Liver (tissue), 9 donors: ENCODE measurements around the gene SCYL3. TPM values are rescaled to one million over a fixed set of nuclear protein-coding genes. Genes with fewer than 3 reads are reported as not detected.

ENCODE experiments used
- DNase-seq: peaks from one replicate; pipeline ENCODE4 v3.0.0-alpha.2; 2017; ENCODE audit warnings: low spot score
- H3K27ac ChIP-seq, 2 donors: one replicate each; pipeline ENCODE4 v1.7.0; 2013; ENCODE audit warnings: inconsistent platforms in 2 of 2, low read length in 2 of 2, control low read depth in 1 of 2, low read depth in 1 of 2, mild to moderate bottlenecking in 1 of 2
- H3K27me3 ChIP-seq, 4 donors: one replicate each; pipeline versions ENCODE4 v1.6.1 to v1.7.0; 2013; ENCODE audit warnings: low read length in 3 of 4, inconsistent platforms in 1 of 4, mild to moderate bottlenecking in 1 of 4, moderate library complexity in 1 of 4; ENCODE audit not compliant: control insufficient read depth in 4 of 4, insufficient read depth in 4 of 4
- H3K36me3 ChIP-seq, 4 donors: one replicate each; pipeline versions ENCODE4 v1.6.1 to v1.7.0; 2013; ENCODE audit warnings: low read length in 3 of 4, mild to moderate bottlenecking in 3 of 4, low read depth in 1 of 4, moderate library complexity in 1 of 4; ENCODE audit not compliant: control insufficient read depth in 4 of 4, insufficient read depth in 3 of 4
- H3K4me1 ChIP-seq, 4 donors: one replicate each; pipeline versions ENCODE4 v1.6.1 to v1.7.0; 2013; ENCODE audit warnings: low read length in 3 of 4, mild to moderate bottlenecking in 3 of 4, moderate library complexity in 1 of 4; ENCODE audit not compliant: control insufficient read depth in 4 of 4, insufficient read depth in 4 of 4
- H3K4me3 ChIP-seq, 3 donors: one replicate each; pipeline versions ENCODE4 v1.6.1 to v1.7.0; 2013; ENCODE audit warnings: low read length in 3 of 3, control low read depth in 1 of 3, low read depth in 1 of 3, mild to moderate bottlenecking in 1 of 3
- H3K9ac ChIP-seq, 2 donors: one replicate each; pipeline ENCODE4 v1.7.0; 2013; ENCODE audit warnings: low read length in 2 of 2, mild to moderate bottlenecking in 2 of 2, moderate library complexity in 2 of 2, control low read depth in 1 of 2, low read depth in 1 of 2
- H3K9me3 ChIP-seq, 4 donors: one replicate each; pipeline versions ENCODE4 v1.6.1 to v1.7.0; 2013; ENCODE audit warnings: low read length in 3 of 4; ENCODE audit not compliant: control insufficient read depth in 4 of 4
- ATF3 ChIP-seq: IDR thresholded peaks from 2 replicates; pipeline ENCODE4 v1.6.1; 2016; ENCODE audit warnings: antibody characterized with exemption
- CTCF ChIP-seq: fragments of 150-350 bp; IDR thresholded peaks from 2 replicates; pipeline ENCODE4 v1.5.1; 2017; ENCODE audit warnings: improper control_type of control experiment, low read depth, low read length; ENCODE audit not compliant: missing input control
- EGR1 ChIP-seq, 2 donors: IDR thresholded peaks; 2 replicates each; pipeline ENCODE4 v1.6.1; 2016 to 2018; ENCODE audit warnings: antibody characterized with exemption in 2 of 2, low read depth in 2 of 2
- FOXA1 ChIP-seq: IDR thresholded peaks from 2 replicates; pipeline ENCODE4 v1.6.1; 2016; ENCODE audit warnings: antibody characterized with exemption
- FOXA2 ChIP-seq: IDR thresholded peaks from 2 replicates; pipeline ENCODE4 v1.6.1; 2016; ENCODE audit warnings: antibody characterized with exemption
- GABPA ChIP-seq, 2 donors: IDR thresholded peaks in 1 of 2; conservative IDR thresholded peaks in 1 of 2; 2 replicates each; pipeline ENCODE4 v1.6.1; 2016; ENCODE audit warnings: antibody characterized with exemption in 2 of 2, mild to moderate bottlenecking in 1 of 2, moderate library complexity in 1 of 2
- HNF4A ChIP-seq, 2 donors: conservative IDR thresholded peaks; 2 replicates each; pipeline ENCODE4 v1.6.1; 2016; ENCODE audit warnings: antibody characterized with exemption in 2 of 2, mild to moderate bottlenecking in 2 of 2
- HNF4G ChIP-seq: IDR thresholded peaks from 2 replicates; pipeline ENCODE4 v1.6.1; 2016; ENCODE audit warnings: antibody characterized with exemption
- JUND ChIP-seq, 2 donors: IDR thresholded peaks; 2 replicates each; pipeline ENCODE4 v1.6.1; 2016; ENCODE audit warnings: antibody characterized with exemption in 2 of 2
- MAX ChIP-seq: IDR thresholded peaks from 2 replicates; pipeline ENCODE4 v1.6.1; 2016; ENCODE audit warnings: antibody characterized with exemption
- NR2F2 ChIP-seq: IDR thresholded peaks from 2 replicates; pipeline ENCODE4 v1.6.1; 2016; ENCODE audit warnings: antibody characterized with exemption
- RAD21 ChIP-seq, 2 donors: IDR thresholded peaks; 2 replicates each; pipeline ENCODE4 v1.6.1; 2016; ENCODE audit warnings: antibody characterized with exemption in 2 of 2, mild to moderate bottlenecking in 2 of 2
- REST ChIP-seq: IDR thresholded peaks from 2 replicates; pipeline ENCODE4 v1.6.1; 2016; ENCODE audit warnings: antibody characterized with exemption, mild to moderate bottlenecking
- RXRA ChIP-seq, 2 donors: IDR thresholded peaks; 2 replicates each; pipeline ENCODE4 v1.6.1; 2017 to 2018; ENCODE audit warnings: antibody characterized with exemption in 2 of 2, mild to moderate bottlenecking in 1 of 2
- SP1 ChIP-seq: IDR thresholded peaks from 2 replicates; pipeline ENCODE4 v1.6.1; 2018; ENCODE audit warnings: antibody characterized with exemption, mild to moderate bottlenecking
- TAF1 ChIP-seq: conservative IDR thresholded peaks from 2 replicates; pipeline ENCODE4 v1.6.1; 2016; ENCODE audit warnings: antibody characterized with exemption, mild to moderate bottlenecking
- YY1 ChIP-seq: IDR thresholded peaks from 2 replicates; pipeline ENCODE4 v1.6.1; 2016; ENCODE audit warnings: antibody characterized with exemption, mild to moderate bottlenecking
- ZBTB33 ChIP-seq: IDR thresholded peaks from 2 replicates; pipeline ENCODE4 v1.6.1; 2016; ENCODE audit warnings: antibody characterized with exemption
- WGBS: extraction: QIAGEN DNeasy Blood & Tissue Kit; methylation state at CpG from one replicate; pipeline ENCODE4 v1.1.7; 2013; 5-methylcytosine and 5-hydroxymethylcytosine counted together
- polyA plus RNA-seq, 2 donors: library from polyadenylated mRNA; stranded (reverse) in 1 of 2; unstranded in 1 of 2; fragments of 200-250 nt in 1 of 2; fragments of >200 nt in 1 of 2; fragmentation: Nextera tagmentation in 1 of 2; extraction: Ambion mirVana in 1 of 2; gene quantifications; one replicate each; pipeline versions ENCODE4 v1.2.1 to v1.2.3, GENCODE V29; 2013 to 2015
- total RNA-seq, 2 donors: library from RNA; depleted of rRNA; stranded (reverse); fragments of >200 nt; gene quantifications; one replicate each; pipeline ENCODE4 v1.2.3, GENCODE V29; 2014
- donor health status: healthy.
- donor health status: healthy.
- donor health status: healthy.
- donor health status: healthy.
- donor health status: healthy.

Gene SCYL3
- total and polyA plus RNA-seq, 4 donors = 4.0 to 12.2 (median 6.1) TPM

GRCh38 chr1:169924063-169924462 lies 30.4 kb upstream of the SCYL3 start:
- WGBS = 95% methylated on average over 2 of the region's 2 CpGs
- no peaks in the 10 kb centered on the region for H3K36me3 ChIP-seq
- no peak overlapping the region for H3K4me3 ChIP-seq
- H3K27me3 ChIP-seq = no peaks in the 10 kb centered on the region
- no peak overlapping the region for H3K9ac ChIP-seq
- H3K27ac ChIP-seq = no peak overlapping the region
- no peak for DNase-seq
- TF ChIP-seq YY1 = no peak
- no peak for TF ChIP-seq HNF4A (conservative IDR thresholded peaks at IDR 0.05)
- no peak for TF ChIP-seq FOXA1
- no peak for TF ChIP-seq CTCF
- TF ChIP-seq REST = no peak
- no peak for TF ChIP-seq RXRA (IDR thresholded peaks at IDR 0.05)
- no peak for TF ChIP-seq RAD21 (IDR thresholded peaks at IDR 0.05)
- no peak for TF ChIP-seq JUND (IDR thresholded peaks at IDR 0.05)
- TF ChIP-seq EGR1 (IDR thresholded peaks at IDR 0.05; ENCODE audit: low read depth in 2 of 2) = no peak
- TF ChIP-seq SP1 = no peak
- TF ChIP-seq ZBTB33 = no peak
- TF ChIP-seq MAX = no peak
- no peak for TF ChIP-seq ATF3
- TF ChIP-seq FOXA2 = no peak
- no peak for TF ChIP-seq TAF1
- TF ChIP-seq NR2F2 = no peak
- no peak for TF ChIP-seq GABPA (IDR thresholded peaks at IDR 0.05 in 1 of 2, conservative IDR thresholded peaks at IDR 0.05 in 1 of 2)
- no peak for TF ChIP-seq HNF4G
- no peaks in the 10 kb centered on the region for H3K9me3 ChIP-seq
- no peaks in the 10 kb centered on the region for H3K4me1 ChIP-seq
